Stomach (tissue), 19 donors: ENCODE measurements around the gene UGT2A1. TPM values are rescaled to one million over a fixed set of nuclear protein-coding genes. Genes with fewer than 3 reads are reported as not detected.

ENCODE experiments used
- DNase-seq, 2 donors: peaks; one replicate each; pipeline versions ENCODE4 v3.0.0 to v3.0.0-alpha.2; 2013 to 2019
- H3K27ac ChIP-seq, 5 donors: fragments of 200-600 bp in 4 of 5; sonication (generic) in 4 of 5; one replicate each; pipeline ENCODE4 v1.5.1; 2013 to 2019; ENCODE audit warnings: mild to moderate bottlenecking in 1 of 5, moderate library complexity in 1 of 5
- H3K27me3 ChIP-seq, 3 donors: fragments of 200-600 bp; sonication (generic); one replicate each; pipeline ENCODE4 v1.5.1; 2017 to 2019; ENCODE audit warnings: mixed run types in 1 of 3
- H3K36me3 ChIP-seq, 4 donors: fragments of 200-600 bp; sonication (generic); 1 replicate in 3 of 4; 2 replicates in 1 of 4; pipeline ENCODE4 v1.5.1; 2016 to 2019
- H3K4me1 ChIP-seq, 4 donors: fragments of 200-600 bp; sonication (generic); one replicate each; pipeline ENCODE4 v1.5.1; 2016 to 2019
- H3K4me3 ChIP-seq, 4 donors: fragments of 200-600 bp; sonication (generic) in 3 of 4; one replicate each; pipeline ENCODE4 v1.5.1; 2016 to 2019; ENCODE audit warnings: mild to moderate bottlenecking in 1 of 4
- H3K9me3 ChIP-seq, 4 donors: fragments of 200-600 bp; sonication (generic); one replicate each; pipeline ENCODE4 v1.5.1; 2016 to 2019
- EP300 ChIP-seq: sonication (generic); formaldehyde crosslinking; IDR thresholded peaks from one replicate; pipeline ENCODE4 v1.6.1; 2017; ENCODE audit warnings: antibody characterized with exemption
- POLR2A ChIP-seq, 4 donors: fragments of 450-650 bp; IDR thresholded peaks; one replicate each; pipeline ENCODE4 v1.6.1; 2016; ENCODE audit warnings: antibody characterized with exemption in 4 of 4, control low read depth in 2 of 4, mild to moderate bottlenecking in 1 of 4, moderate library complexity in 1 of 4
- POLR2AphosphoS5 ChIP-seq, 3 donors: sonication (generic); formaldehyde crosslinking; IDR thresholded peaks; one replicate each; pipeline ENCODE4 v1.6.1; 2016; ENCODE audit warnings: antibody characterized with exemption in 3 of 3
- WGBS, 5 donors: extraction: QIAGEN DNeasy Blood & Tissue Kit in 3 of 5; methylation state at CpG; one replicate each; pipeline versions ENCODE4 v1.1.5 to v1.1.7; 2013 to 2018; 5-methylcytosine and 5-hydroxymethylcytosine counted together
- intact Hi-C: fragments of 100-400 bp; cut with DNase I; formaldehyde crosslinking; loops from one replicate; pipeline ENCODE4 v1.15.1; 2023; ENCODE audit warnings: low total_unique reads
- long read RNA-seq, 10 donors: transcript quantifications; one replicate each; lab custom pipeline, GENCODE V29; 2026
- polyA plus RNA-seq, 3 donors: library from polyadenylated mRNA; stranded (reverse); fragments of 200-250 nt; gene quantifications; one replicate each; pipeline ENCODE4 v1.2.3, GENCODE V29; 2013
- total RNA-seq, 5 donors: library from RNA; depleted of rRNA; stranded (reverse); fragments of >200 nt; gene quantifications; one replicate each; pipeline versions ENCODE4 v1.1.0 to v1.2.3, GENCODE V29; 2014 to 2016
- TF ChIP-seq, protein P1 (sequence below), 7 experiments: fragments of 450-650 bp in 4 of 7; fragments of 200-600 bp in 3 of 7; sonication (generic) in 3 of 7; IDR thresholded peaks; one replicate each; pipeline ENCODE4 v1.5.1; 2016 to 2019; ENCODE audit warnings: antibody characterized with exemption in 7 of 7, control low read depth in 2 of 7, mild to moderate bottlenecking in 1 of 7
- donor health status: healthy with polysubstance abuse.
- donor health status: Bipolar disorder and iron deficiency.
- donor health status: healthy.

The UGT2A1 gene
- total RNA-seq (not detected), polyA plus RNA-seq (not detected)
- long read RNA-seq, donor 1, result 0 reads
- long read RNA-seq, donor 2, result 0 reads
- long read RNA-seq, donor 3, result 0 reads
- long read RNA-seq, donor 4, result 0 reads
- long read RNA-seq, donor 5, result 0 reads
- long read RNA-seq, donor 6, result 0 reads
- long read RNA-seq, donor 7, result 0 reads
- long read RNA-seq, donor 8, result 0 reads
- long read RNA-seq, donor 9, result 0 reads
- long read RNA-seq, donor 10, result 0 reads

DNA sequence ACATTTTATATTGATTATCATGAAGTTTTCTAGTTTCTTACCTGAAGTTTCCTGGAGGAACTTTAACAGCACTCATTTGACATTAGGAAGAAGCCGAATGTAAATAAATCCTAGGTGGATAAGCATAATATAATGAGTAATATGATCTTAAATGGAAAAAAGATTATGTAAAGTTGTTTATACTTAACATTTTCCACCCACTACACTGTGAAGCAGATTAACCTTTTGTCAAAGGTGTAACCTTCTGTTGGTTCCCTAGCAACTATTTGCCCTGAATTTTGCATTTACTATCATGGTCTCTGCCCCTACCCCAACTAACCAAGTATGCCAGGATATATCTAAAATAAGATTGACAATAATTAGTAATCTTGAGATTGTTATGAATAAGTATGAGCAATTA is at the start of gene UGT2A1:
TSS of gene UGT2A1 (minus strand) at position 101 of the 400 bp plus-strand sequence. CDS start 5,603 bp downstream, outside the sequence.
- H3K4me1 ChIP-seq, result no peaks in the 10 kb centered on the region
- no peaks in the 10 kb centered on the region for H3K27me3 ChIP-seq
- TF ChIP-seq EP300, result no peak
- TF ChIP-seq, protein P1, sequence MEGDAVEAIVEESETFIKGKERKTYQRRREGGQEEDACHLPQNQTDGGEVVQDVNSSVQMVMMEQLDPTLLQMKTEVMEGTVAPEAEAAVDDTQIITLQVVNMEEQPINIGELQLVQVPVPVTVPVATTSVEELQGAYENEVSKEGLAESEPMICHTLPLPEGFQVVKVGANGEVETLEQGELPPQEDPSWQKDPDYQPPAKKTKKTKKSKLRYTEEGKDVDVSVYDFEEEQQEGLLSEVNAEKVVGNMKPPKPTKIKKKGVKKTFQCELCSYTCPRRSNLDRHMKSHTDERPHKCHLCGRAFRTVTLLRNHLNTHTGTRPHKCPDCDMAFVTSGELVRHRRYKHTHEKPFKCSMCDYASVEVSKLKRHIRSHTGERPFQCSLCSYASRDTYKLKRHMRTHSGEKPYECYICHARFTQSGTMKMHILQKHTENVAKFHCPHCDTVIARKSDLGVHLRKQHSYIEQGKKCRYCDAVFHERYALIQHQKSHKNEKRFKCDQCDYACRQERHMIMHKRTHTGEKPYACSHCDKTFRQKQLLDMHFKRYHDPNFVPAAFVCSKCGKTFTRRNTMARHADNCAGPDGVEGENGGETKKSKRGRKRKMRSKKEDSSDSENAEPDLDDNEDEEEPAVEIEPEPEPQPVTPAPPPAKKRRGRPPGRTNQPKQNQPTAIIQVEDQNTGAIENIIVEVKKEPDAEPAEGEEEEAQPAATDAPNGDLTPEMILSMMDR (IDR thresholded peaks at IDR 0.05), result no peak
- TF ChIP-seq POLR2A (IDR thresholded peaks at IDR 0.05), result no peak
- no peak within 1 kb of the TSS for H3K4me3 ChIP-seq
- DNase-seq, result no peak
- no peaks in the 10 kb centered on the region for H3K9me3 ChIP-seq
- H3K36me3 ChIP-seq, result no peaks in the 10 kb centered on the region
- WGBS, 5 donors, result 56 to 82% (median 73%) methylated on average over 1 of the region's 1 CpG
- H3K27ac ChIP-seq, result no peak within 1 kb of the TSS
- intact Hi-C loops, result no loop called here

DNA sequence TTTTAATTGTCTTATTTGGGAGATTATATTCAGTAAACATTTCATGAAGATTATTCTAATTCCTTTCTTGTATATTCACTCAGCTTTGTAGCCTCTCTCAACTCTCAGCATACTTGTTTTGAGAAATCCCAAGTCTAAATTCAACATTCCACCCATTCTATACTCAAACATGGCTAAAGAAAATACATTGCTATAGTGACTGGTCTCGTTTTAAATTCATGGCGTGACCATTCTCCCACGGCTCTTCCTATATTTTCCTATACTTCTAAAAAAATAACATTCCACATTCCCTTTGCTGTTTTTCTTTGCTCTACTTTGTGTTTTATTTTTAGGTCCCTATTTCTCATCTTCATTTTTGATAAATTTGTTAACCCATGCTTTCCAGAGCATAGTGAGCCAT is 49.2 kb upstream of the UGT2A1 start:
- intact Hi-C loops, result no loop called here
- no peak for DNase-seq
- TF ChIP-seq, protein P1 (IDR thresholded peaks at IDR 0.05), result no peak
- TF ChIP-seq POLR2AphosphoS5 (IDR thresholded peaks at IDR 0.05) (no peak), POLR2A (IDR thresholded peaks at IDR 0.05) (no peak), EP300 (no peak)
- Histone ChIP-seq H3K4me1 (no peaks in the 10 kb centered on the region), H3K9me3 (peaks cover 0 to 6% (median 0%) of the 10 kb centered on the region in 4 donors), H3K4me3 (no peak overlapping the region), H3K27ac (no peak overlapping the region), H3K36me3 (no peaks in the 10 kb centered on the region), H3K27me3 (no peaks in the 10 kb centered on the region)
- 91 to 97% (median 94%) methylated on average over 3 of the region's 3 CpGs for whole genome bisulfite sequencing, 5 donors

DNA sequence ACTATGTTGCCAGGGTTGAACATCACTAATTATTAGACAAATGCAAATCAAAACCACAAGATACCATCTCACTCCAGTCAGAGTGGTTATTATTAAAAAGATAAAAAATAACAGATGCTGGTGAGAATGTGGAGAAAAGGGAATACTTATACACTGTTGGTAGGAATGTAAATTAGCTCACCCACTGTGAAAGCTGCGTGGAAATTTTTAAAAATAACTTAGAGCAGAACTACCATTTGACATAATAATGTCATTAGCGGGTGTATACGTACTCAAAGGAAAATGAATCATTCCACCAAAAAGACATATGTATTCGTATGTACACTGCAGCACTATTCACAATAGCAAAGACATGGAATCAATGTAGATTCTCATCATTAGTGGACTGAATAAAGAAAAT is 48.6 kb upstream of the UGT2A1 start:
- DNase-seq, result no peak
- no peaks in the 10 kb centered on the region for H3K27me3 ChIP-seq
- no peak overlapping the region for H3K27ac ChIP-seq
- intact Hi-C loops, result no loop called here
- no peak overlapping the region for H3K4me3 ChIP-seq
- no peak for TF ChIP-seq POLR2A (IDR thresholded peaks at IDR 0.05)
- TF ChIP-seq, protein P1 (IDR thresholded peaks at IDR 0.05), result no peak
- TF ChIP-seq POLR2AphosphoS5 (IDR thresholded peaks at IDR 0.05), result no peak
- TF ChIP-seq EP300, result no peak
- no peaks in the 10 kb centered on the region for H3K4me1 ChIP-seq
- H3K9me3 ChIP-seq, result peaks cover 0 to 6% (median 0%) of the 10 kb centered on the region in 4 donors
- no peaks in the 10 kb centered on the region for H3K36me3 ChIP-seq
- WGBS, 5 donors, result 84 to 92% (median 91%) methylated on average over 4 of the region's 4 CpGs

DNA sequence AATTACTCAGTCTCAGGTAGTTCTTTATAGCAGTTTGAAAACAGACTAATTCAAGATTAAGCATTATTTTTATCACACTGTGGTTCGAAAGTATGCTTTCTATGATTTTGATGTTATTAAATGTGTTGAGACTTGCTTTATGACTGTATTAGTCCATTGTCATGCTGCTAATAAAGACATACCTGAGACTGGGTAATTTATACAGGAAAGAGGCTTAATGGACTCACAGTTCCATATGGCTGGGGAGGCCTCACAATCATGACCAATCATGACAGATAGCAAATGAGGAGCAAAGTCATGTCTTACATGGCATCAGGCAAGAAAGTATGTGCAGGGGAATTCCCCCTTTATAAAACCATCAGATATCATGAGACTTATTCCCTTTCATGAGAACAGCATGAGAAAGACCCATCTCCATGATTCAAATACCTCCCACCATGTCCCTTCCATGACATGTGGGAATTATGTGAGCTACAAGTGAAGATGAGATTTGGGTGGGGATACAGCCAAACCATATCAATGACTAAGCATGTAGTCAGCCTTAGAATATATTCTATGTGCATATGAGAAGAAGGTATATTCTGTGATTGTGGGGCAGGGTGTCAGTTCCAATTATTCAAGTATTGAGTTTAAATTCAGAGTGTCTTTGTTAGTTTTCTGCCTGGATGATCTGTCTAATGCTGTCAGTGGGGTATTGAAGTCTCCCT is 44.6 kb upstream of the UGT2A1 start:
- H3K4me1 ChIP-seq, result no peaks in the 10 kb centered on the region
- intact Hi-C loops, result loop anchor here (10.0 kb wide), 1 partner anchor 187 kb away; no protein-coding TSS in a partner anchor
- H3K9me3 ChIP-seq, result peaks cover 0 to 6% (median 0%) of the 10 kb centered on the region in 4 donors
- H3K4me3 ChIP-seq, result no peak overlapping the region
- 52 to 100% (median 97%) methylated on average over 1 of the region's 1 CpG for WGBS, 5 donors
- no peak overlapping the region for H3K27ac ChIP-seq
- TF ChIP-seq EP300, result no peak
- TF ChIP-seq, protein P1 (IDR thresholded peaks at IDR 0.05), result no peak
- no peak for TF ChIP-seq POLR2AphosphoS5 (IDR thresholded peaks at IDR 0.05)
- TF ChIP-seq POLR2A (IDR thresholded peaks at IDR 0.05), result no peak
- no peaks in the 10 kb centered on the region for H3K27me3 ChIP-seq
- H3K36me3 ChIP-seq, result no peaks in the 10 kb centered on the region
- no peak for DNase-seq
